ENCODE data around the gene RABGGTA. TPM values are rescaled to one million over a fixed set of nuclear protein-coding genes. Genes with fewer than 3 reads are reported as not detected.

The RABGGTA gene
- total and polyA plus RNA-seq, 4 donors, result 23.1 to 42.9 (median 27.7) TPM

GRCh38 chr14:24300326-24300980 lies 29.1 kb upstream of the RABGGTA start:
- DNase-seq (ENCODE audit: low read depth in 4 of 6, low spot score in 6 of 6), result no peak
- Histone ChIP-seq H3K9me3 (ENCODE audit: control insufficient read depth, insufficient read depth, low read length) (no peaks in the 10 kb centered on the region), H3K36me3 (ENCODE audit: control insufficient read depth, insufficient read depth, low read length) (peaks cover 54% of the 10 kb centered on the region), H3K27me3 (ENCODE audit: control insufficient read depth, insufficient read depth, low read length) (no peaks in the 10 kb centered on the region), H3K4me3 (ENCODE audit: low read depth, low read length) (peak overlapping the region; percentile 71), H3K27ac (ENCODE audit: low read depth, low read length) (no peak overlapping the region), H3K4me1 (ENCODE audit: control insufficient read depth, insufficient read depth, low read length) (peaks cover 18% of the 10 kb centered on the region)
- 33% methylated on average over 14 of the region's 16 CpGs for WGBS (ENCODE audit: insufficient coverage)

DNA sequence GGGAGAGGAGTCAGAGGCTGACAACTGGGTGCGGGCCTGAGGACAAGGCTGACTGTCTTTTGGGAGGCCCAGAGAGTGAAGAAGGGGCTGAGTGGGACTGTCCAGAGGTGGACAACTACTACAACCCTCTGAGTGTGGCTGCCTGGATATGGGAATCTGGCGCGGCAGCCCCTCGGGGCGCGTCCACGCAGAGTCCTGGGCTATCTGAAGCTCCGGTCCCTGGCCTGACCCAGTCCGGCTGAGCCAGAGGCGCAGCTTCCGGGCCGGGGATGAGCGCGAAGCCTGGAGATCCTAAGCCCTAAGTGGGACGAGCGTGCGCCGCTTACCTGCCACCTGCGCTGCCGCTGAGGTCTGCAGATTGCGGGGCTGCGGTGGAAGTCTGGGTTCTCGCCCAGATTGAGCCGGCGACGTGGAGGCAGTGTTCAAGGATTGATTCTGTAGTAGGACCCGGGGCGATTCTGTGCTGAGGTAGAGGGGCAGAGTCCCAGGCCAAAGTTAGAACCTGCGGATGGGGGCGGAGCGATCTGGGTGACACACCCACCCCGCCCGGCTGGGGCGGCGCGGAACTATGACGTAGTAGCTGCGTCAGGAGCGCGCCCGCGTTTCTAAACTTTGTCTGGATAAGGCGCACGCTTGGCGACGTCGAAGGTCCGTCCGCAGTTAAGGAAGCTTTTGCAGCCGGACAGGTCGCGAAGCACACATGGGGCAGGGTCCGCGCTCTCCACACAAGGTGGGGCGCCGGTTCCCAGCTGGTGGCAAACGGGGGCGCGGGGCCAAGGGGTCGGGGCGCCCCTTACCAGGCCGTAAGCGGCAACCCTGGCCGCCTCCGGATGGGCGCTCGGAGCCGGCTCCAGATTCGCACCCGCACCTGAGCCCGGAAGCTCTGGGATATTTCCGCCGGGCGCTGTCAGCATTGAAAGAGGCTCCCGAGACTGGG lies 28.1 kb upstream of the RABGGTA start, which contains the start of the genes DHRS1 and NOP9:
TSS of gene DHRS1 (minus strand) at position 526 of the 937 bp plus-strand sequence. CDS start 674 bp downstream, outside the sequence.
TSS of gene NOP9 (plus strand) at position 596 of the 937 bp plus-strand sequence. CDS start at position 701, 105 bp downstream.
- H3K4me1 ChIP-seq (ENCODE audit: control insufficient read depth, insufficient read depth, low read length), result peaks cover 18% of the 10 kb centered on the region
- no peaks in the 10 kb centered on the region for H3K9me3 ChIP-seq (ENCODE audit: control insufficient read depth, insufficient read depth, low read length)
- H3K27ac ChIP-seq (ENCODE audit: low read depth, low read length), result peak within 1 kb of the TSS; percentile 62
- WGBS (ENCODE audit: insufficient coverage), result under 1% methylated on average over 75 of the region's 75 CpGs
- H3K36me3 ChIP-seq (ENCODE audit: control insufficient read depth, insufficient read depth, low read length), result peaks cover 47% of the 10 kb centered on the region
- DNase-seq (ENCODE audit: low read depth in 4 of 6, low spot score in 6 of 6), result peak; percentile 75 to 96 (median 82)
- peak within 1 kb of the TSS; percentile 71 for H3K4me3 ChIP-seq (ENCODE audit: low read depth, low read length)
- H3K27me3 ChIP-seq (ENCODE audit: control insufficient read depth, insufficient read depth, low read length), result no peaks in the 10 kb centered on the region

GRCh38 chr14:24298892-24299254 lies 27.5 kb upstream of the RABGGTA start:
- H3K9me3 ChIP-seq (ENCODE audit: control insufficient read depth, insufficient read depth, low read length), result no peaks in the 10 kb centered on the region
- H3K27me3 ChIP-seq (ENCODE audit: control insufficient read depth, insufficient read depth, low read length), result no peaks in the 10 kb centered on the region
- no peak for DNase-seq (ENCODE audit: low read depth in 4 of 6, low spot score in 6 of 6)
- 53% methylated on average over 5 of the region's 7 CpGs for whole genome bisulfite sequencing (ENCODE audit: insufficient coverage)
- peak overlapping the region; percentile 71 for H3K4me3 ChIP-seq (ENCODE audit: low read depth, low read length)
- H3K27ac ChIP-seq (ENCODE audit: low read depth, low read length), result peak overlapping the region; percentile 62
- H3K36me3 ChIP-seq (ENCODE audit: control insufficient read depth, insufficient read depth, low read length), result peaks cover 40% of the 10 kb centered on the region
- H3K4me1 ChIP-seq (ENCODE audit: control insufficient read depth, insufficient read depth, low read length), result peaks cover 18% of the 10 kb centered on the region

DNA sequence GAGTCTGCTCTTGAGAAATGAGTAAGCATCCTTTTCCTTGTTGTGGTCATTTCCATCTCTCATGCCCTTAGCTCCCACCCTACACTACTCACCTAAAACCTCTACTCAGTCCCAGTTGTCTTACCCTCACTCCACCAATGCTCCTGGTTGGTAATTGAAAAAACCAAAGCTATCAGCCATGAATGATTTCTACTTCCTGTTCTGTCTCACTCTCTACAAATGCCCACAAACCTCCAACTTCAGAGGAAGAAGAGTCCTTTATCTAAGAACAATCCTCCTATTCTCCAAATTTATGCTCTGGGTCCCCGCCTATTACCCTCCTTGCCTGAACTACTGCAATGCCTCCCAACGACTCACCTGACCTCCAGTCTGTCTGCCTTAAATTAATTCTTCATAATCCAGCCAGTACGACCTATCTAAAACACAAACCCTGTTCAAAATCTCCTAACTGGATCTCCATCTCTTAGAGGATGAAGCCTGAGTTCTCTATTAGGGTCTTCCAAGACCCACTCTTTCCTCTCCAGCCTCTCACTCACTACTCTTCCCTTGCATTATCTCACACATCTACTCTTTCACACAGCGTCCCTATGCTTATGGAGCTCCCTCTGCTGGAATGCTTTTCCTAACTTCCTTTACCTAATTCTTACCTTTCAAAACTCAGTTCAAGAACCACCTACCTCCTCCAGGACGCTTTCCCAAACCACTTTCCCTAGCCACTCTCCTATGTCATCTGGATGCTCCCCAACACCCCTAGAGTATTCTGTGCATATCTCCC lies 26.0 kb upstream of the RABGGTA start:
- Histone ChIP-seq H3K9me3 (ENCODE audit: control insufficient read depth, insufficient read depth, low read length) (no peaks in the 10 kb centered on the region), H3K36me3 (ENCODE audit: control insufficient read depth, insufficient read depth, low read length) (peaks cover 35% of the 10 kb centered on the region), H3K27ac (ENCODE audit: low read depth, low read length) (no peak overlapping the region), H3K4me3 (ENCODE audit: low read depth, low read length) (no peak overlapping the region), H3K4me1 (ENCODE audit: control insufficient read depth, insufficient read depth, low read length) (peaks cover 18% of the 10 kb centered on the region), H3K27me3 (ENCODE audit: control insufficient read depth, insufficient read depth, low read length) (no peaks in the 10 kb centered on the region)
- DNase-seq (ENCODE audit: low read depth in 4 of 6, low spot score in 6 of 6), result peak in 1 of 6 donors; percentile 49
- 49% methylated on average over 5 of the region's 5 CpGs for WGBS (ENCODE audit: insufficient coverage)

- Histone ChIP-seq H3K27me3 (ENCODE audit: control insufficient read depth, insufficient read depth, low read length) (no peaks in the 10 kb centered on the region), H3K4me3 (ENCODE audit: low read depth, low read length) (no peak overlapping the region), H3K4me1 (ENCODE audit: control insufficient read depth, insufficient read depth, low read length) (peaks cover 18% of the 10 kb centered on the region), H3K27ac (ENCODE audit: low read depth, low read length) (no peak overlapping the region), H3K9me3 (ENCODE audit: control insufficient read depth, insufficient read depth, low read length) (no peaks in the 10 kb centered on the region), H3K36me3 (ENCODE audit: control insufficient read depth, insufficient read depth, low read length) (peaks cover 37% of the 10 kb centered on the region)
- peak in 3 of 6 donors; percentile 48 to 88 (median 82) for DNase-seq (ENCODE audit: low read depth in 4 of 6, low spot score in 6 of 6)
- 75% methylated on average over 8 of the region's 12 CpGs for WGBS (ENCODE audit: insufficient coverage)
Observed at GRCh38 chr14:24296341-24297157, 25.2 kb upstream of the RABGGTA start.

DNA sequence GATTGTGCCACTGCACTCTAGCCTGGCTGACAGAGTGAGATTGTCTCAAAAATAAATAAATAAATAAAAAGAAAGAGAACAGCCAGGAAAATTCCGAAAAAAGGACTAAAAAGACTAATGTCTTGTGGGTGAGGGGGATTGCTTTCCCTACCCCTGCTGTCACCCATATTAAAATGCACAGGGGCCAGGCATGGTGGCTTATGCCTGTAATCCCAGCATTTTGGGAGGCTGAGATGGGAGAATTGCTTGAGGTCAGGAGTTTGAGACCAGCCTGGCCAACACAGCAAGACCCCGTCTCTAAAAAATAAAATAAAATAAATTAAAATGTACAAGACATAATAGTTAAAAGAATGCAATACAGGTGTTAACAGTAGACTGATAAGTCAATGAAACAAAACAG lies 22.1 kb upstream of the RABGGTA start:
- WGBS (ENCODE audit: insufficient coverage), result no CpG with 5 or more reads among the region's 2 CpGs

DNA sequence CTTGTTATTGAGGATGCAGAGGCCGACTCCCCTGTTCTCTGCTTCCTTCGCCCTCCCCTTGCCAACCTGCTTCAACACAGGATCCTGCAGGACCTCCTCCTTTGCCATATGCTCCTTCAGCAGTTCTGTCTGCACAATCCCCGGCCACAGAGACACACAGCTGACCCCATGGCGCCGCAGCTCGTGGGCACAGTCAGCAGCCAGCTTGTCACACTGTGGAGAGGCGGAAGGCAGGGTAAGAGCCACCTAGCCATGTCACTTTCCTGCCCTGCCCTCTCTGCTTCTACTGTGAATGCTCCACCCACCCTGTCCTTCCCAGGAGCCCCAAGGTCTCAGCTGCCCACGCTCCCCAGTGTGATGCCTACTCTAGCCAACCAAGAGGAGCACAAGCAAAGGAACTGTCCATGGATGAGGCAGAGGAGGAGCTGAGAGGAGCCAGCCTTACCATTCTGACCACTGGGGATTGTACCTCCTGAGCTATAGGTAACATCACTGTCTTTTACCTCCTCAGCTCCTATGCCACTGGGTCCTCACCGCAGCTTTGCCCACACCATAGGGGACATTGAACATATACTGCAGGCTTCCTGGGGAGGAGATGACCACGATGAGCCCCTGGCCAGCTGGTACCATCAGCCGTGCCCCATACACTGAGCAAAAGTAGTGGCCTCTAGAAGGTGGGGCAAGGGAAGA lies 20.9 kb upstream of the RABGGTA start:
- no peaks in the 10 kb centered on the region for H3K27me3 ChIP-seq (ENCODE audit: control insufficient read depth, insufficient read depth, low read length)
- H3K36me3 ChIP-seq (ENCODE audit: control insufficient read depth, insufficient read depth, low read length), result peaks cover 46% of the 10 kb centered on the region
- WGBS (ENCODE audit: insufficient coverage), result 94% methylated on average over 9 of the region's 11 CpGs
- H3K4me3 ChIP-seq (ENCODE audit: low read depth, low read length), result no peak overlapping the region
- H3K27ac ChIP-seq (ENCODE audit: low read depth, low read length), result no peak overlapping the region
- no peaks in the 10 kb centered on the region for H3K9me3 ChIP-seq (ENCODE audit: control insufficient read depth, insufficient read depth, low read length)
- DNase-seq (ENCODE audit: low read depth in 4 of 6, low spot score in 6 of 6), result no peak
- H3K4me1 ChIP-seq (ENCODE audit: control insufficient read depth, insufficient read depth, low read length), result no peaks in the 10 kb centered on the region

More for the DNA sequence above, 22.1 kb upstream of the RABGGTA start:
- no peaks in the 10 kb centered on the region for H3K27me3 ChIP-seq (ENCODE audit: control insufficient read depth, insufficient read depth, low read length)
- no peak for DNase-seq (ENCODE audit: low read depth in 4 of 6, low spot score in 6 of 6)
- peaks cover 49% of the 10 kb centered on the region for H3K36me3 ChIP-seq (ENCODE audit: control insufficient read depth, insufficient read depth, low read length)
- H3K4me3 ChIP-seq (ENCODE audit: low read depth, low read length), result no peak overlapping the region
- H3K4me1 ChIP-seq (ENCODE audit: control insufficient read depth, insufficient read depth, low read length), result peaks cover 1% of the 10 kb centered on the region
- H3K27ac ChIP-seq (ENCODE audit: low read depth, low read length), result no peak overlapping the region
- H3K9me3 ChIP-seq (ENCODE audit: control insufficient read depth, insufficient read depth, low read length), result no peaks in the 10 kb centered on the region

DNA sequence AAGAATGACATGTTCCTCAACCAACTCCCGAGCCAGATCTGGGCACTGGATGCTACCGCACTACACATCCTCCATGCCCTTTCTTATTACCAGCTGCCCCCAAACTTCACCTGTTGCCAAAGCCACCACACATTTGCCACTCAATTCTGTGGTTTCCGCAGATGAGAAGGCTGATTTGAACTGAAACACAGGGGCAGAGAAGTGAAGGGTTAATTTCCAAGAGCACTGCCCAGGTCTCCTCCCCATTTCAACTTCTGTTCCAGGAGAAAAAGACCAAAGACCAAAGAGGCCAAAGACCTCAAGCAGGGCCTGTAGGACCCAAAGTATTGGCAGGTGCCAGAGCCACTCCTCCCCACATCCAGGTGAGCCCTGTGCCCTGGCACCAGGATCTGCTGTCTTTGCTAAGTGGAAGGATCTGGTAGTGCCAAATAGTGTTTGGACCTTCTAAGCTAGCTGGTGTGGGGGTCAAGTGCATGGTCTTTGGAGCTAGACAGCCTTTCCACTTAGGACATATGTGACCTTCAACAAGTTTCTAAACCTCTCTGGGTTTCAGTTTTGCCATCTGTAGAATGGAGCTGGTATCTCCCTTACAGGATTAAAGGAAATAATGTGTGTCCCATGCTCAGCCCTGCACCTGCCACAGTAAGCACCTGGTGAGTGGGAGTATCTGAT lies 20.2 kb upstream of the RABGGTA start:
- Histone ChIP-seq H3K27me3 (ENCODE audit: control insufficient read depth, insufficient read depth, low read length) (no peaks in the 10 kb centered on the region), H3K4me1 (ENCODE audit: control insufficient read depth, insufficient read depth, low read length) (no peaks in the 10 kb centered on the region), H3K4me3 (ENCODE audit: low read depth, low read length) (no peak overlapping the region), H3K27ac (ENCODE audit: low read depth, low read length) (no peak overlapping the region), H3K9me3 (ENCODE audit: control insufficient read depth, insufficient read depth, low read length) (no peaks in the 10 kb centered on the region), H3K36me3 (ENCODE audit: control insufficient read depth, insufficient read depth, low read length) (peaks cover 44% of the 10 kb centered on the region)
- WGBS (ENCODE audit: insufficient coverage), result 89% methylated on average over 1 of the region's 3 CpGs
- DNase-seq (ENCODE audit: low read depth in 4 of 6, low spot score in 6 of 6), result no peak
